H1 (cell line): ENCODE measurements around the gene FCRL6. TPM values are rescaled to one million over a fixed set of nuclear protein-coding genes. Genes with fewer than 3 reads are reported as not detected.

Source experiments
- BRCA1 ChIP-seq: IDR thresholded peaks from 2 replicates; pipeline ENCODE4 v1.6.1; 2012; ENCODE audit warnings: low read depth, low read length, improper control_type of control experiment
- CHD7 ChIP-seq: fragments of 300-600 bp; sonication (generic); IDR thresholded peaks from 2 replicates; pipeline ENCODE4 v1.7.1; 2012; ENCODE audit warnings: low read length, moderate library complexity, mild to moderate bottlenecking, inconsistent platforms; ENCODE audit not compliant: insufficient replicate concordance
- CTBP2 ChIP-seq: IDR thresholded peaks from 2 replicates; pipeline ENCODE4 v1.7.0; 2011; ENCODE audit warnings: borderline replicate concordance, mild to moderate bottlenecking, moderate library complexity, mixed read lengths, low read length; ENCODE audit not compliant: insufficient read depth, insufficient read length
- FOSL1 ChIP-seq: IDR thresholded peaks from 2 replicates; pipeline ENCODE4 v1.6.1; 2011; ENCODE audit warnings: mild to moderate bottlenecking, low read depth, low read length, moderate library complexity; ENCODE audit not compliant: insufficient read depth
- GTF2F1 ChIP-seq: IDR thresholded peaks from 2 replicates; pipeline ENCODE4 v1.6.1; 2012; ENCODE audit warnings: low read depth, low read length, improper control_type of control experiment, borderline replicate concordance
- JUN ChIP-seq: IDR thresholded peaks from 2 replicates; pipeline ENCODE4 v1.6.1; 2011; ENCODE audit warnings: low read depth, mild to moderate bottlenecking, improper control_type of control experiment, low read length
- NRF1 ChIP-seq: IDR thresholded peaks from 2 replicates; pipeline ENCODE4 v1.6.1; 2011; ENCODE audit warnings: mild to moderate bottlenecking, low read depth, low read length, improper control_type of control experiment
- TEAD4 ChIP-seq: IDR thresholded peaks from 2 replicates; pipeline ENCODE4 v1.6.1; 2012; ENCODE audit warnings: low read depth, low read length, inconsistent platforms, mixed read lengths
- USF2 ChIP-seq: IDR thresholded peaks from 2 replicates; pipeline ENCODE4 v1.6.1; 2011; ENCODE audit warnings: low read length, improper control_type of control experiment
- polyA plus RNA-seq, 7 experiments: library from polyadenylated mRNA; depleted of rRNA in 3 of 7; stranded (reverse) in 5 of 7; unstranded in 2 of 7; fragments of >200 nt in 5 of 7; fragments of 200-250 nt in 2 of 7; gene quantifications; 1 replicate in 5 of 7; 2 replicates in 1 of 7; 4 replicates in 1 of 7; pipeline versions ENCODE4 v1.2.1 to v1.2.3, GENCODE V29; 2011 to 2013; ENCODE audit warnings: missing spikeins in 2 of 7, mixed read lengths in 2 of 7
- total RNA-seq: library from RNA; stranded (reverse); fragmentation: NEBNext Ultra II Directional; extraction: Animal tissue kit (Norgen Biotek cat#: 25700); gene quantifications from 2 replicates; pipeline ENCODE4 v1.2.1, GENCODE V29; 2021

Gene FCRL6
- total and polyA plus RNA-seq, 2 of the 8 experiments (the other 6 are each of a cell fraction or from before 2014, with no cell fraction given): not detected

DNA sequence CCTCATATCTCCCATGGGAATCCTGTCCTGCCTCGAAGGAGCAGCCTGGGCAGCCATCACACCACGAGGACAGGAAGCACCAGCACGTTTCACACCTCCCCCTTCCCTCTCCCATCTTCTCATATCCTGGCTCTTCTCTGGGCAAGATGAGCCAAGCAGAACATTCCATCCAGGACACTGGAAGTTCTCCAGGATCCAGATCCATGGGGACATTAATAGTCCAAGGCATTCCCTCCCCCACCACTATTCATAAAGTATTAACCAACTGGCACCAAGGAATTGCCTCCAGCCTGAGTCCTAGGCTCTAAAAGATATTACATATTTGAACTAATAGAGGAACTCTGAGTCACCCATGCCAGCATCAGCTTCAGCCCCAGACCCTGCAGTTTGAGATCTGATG is 33.2 kb downstream of the FCRL6 start (continued):
- no peak for TF ChIP-seq CHD7
- no peak for TF ChIP-seq BRCA1
- TF ChIP-seq JUN: no peak
- TF ChIP-seq CTBP2: no peak
- TF ChIP-seq USF2: no peak
- TF ChIP-seq TEAD4: no peak
- TF ChIP-seq GTF2F1: no peak
- TF ChIP-seq NRF1: no peak
- no peak for TF ChIP-seq FOSL1
